Keratinocyte (primary cell): ENCODE measurements around the gene TIMP2. TPM values are rescaled to one million over a fixed set of nuclear protein-coding genes. Genes with fewer than 3 reads are reported as not detected.

Experiments used
- DNase-seq: peaks from one replicate; pipeline ENCODE4 v3.0.0-alpha.2; 2011; ENCODE audit warnings: low read depth, missing footprints, low spot score
- FAIRE-seq: peaks from 2 replicates; lab custom pipeline; 2011; peaks lifted over from hg19 to GRCh38; lab: Jason Lieb, UNC
- H2AFZ ChIP-seq: 2 replicates; pipeline ENCODE4 v1.6.0; 2012; ENCODE audit warnings: low read length, control low read depth, inconsistent platforms; ENCODE audit not compliant: control insufficient read depth
- H3K27ac ChIP-seq: 2 replicates; pipeline ENCODE4 v1.5.1; 2011; ENCODE audit warnings: low read length; ENCODE audit not compliant: control insufficient read depth, insufficient read depth
- H3K27me3 ChIP-seq: 3 replicates; pipeline ENCODE4 v1.6.0; 2011; ENCODE audit warnings: low read length; ENCODE audit not compliant: control insufficient read depth, insufficient read depth; ENCODE audit errors: extremely low read depth
- H3K36me3 ChIP-seq, 2 experiments: 2 replicates in 1 of 2; 3 replicates in 1 of 2; pipeline ENCODE4 v1.5.1; 2011; ENCODE audit warnings: low read length in 2 of 2, mild to moderate bottlenecking in 1 of 2; ENCODE audit not compliant: control insufficient read depth in 2 of 2, insufficient read depth in 2 of 2; ENCODE audit errors: extremely low read depth in 1 of 2
- H3K4me1 ChIP-seq: 3 replicates; pipeline ENCODE4 v1.5.1; 2011; ENCODE audit warnings: low read length; ENCODE audit not compliant: control insufficient read depth, insufficient read depth; ENCODE audit errors: extremely low read depth
- H3K4me2 ChIP-seq: 3 replicates; pipeline ENCODE4 v1.6.0; 2011; ENCODE audit warnings: low read depth, low read length; ENCODE audit not compliant: control insufficient read depth, insufficient read depth; ENCODE audit errors: extremely low read depth
- H3K4me3 ChIP-seq, 3 experiments: fragments of 200-600 bp in 1 of 3; sonication (generic) in 1 of 3; 2 replicates in 2 of 3; 3 replicates in 1 of 3; pipeline ENCODE4 v1.5.1; 2011 to 2016; ENCODE audit warnings: low read length in 3 of 3, mild to moderate bottlenecking in 3 of 3, control low read depth in 2 of 3, inconsistent platforms in 1 of 3, low read depth in 1 of 3, mixed read lengths in 1 of 3, mixed run types in 1 of 3, moderate library complexity in 1 of 3; ENCODE audit not compliant: control insufficient read depth in 2 of 3, insufficient read depth in 2 of 3; ENCODE audit errors: extremely low read depth in 1 of 3
- H3K79me2 ChIP-seq: 2 replicates; pipeline ENCODE4 v1.6.0; 2012; ENCODE audit warnings: low read length; ENCODE audit not compliant: control insufficient read depth, insufficient read depth
- H3K9ac ChIP-seq: 3 replicates; pipeline ENCODE4 v1.6.0; 2011; ENCODE audit warnings: low read length; ENCODE audit not compliant: control insufficient read depth, insufficient read depth; ENCODE audit errors: extremely low read depth
- H3K9me1 ChIP-seq: 3 replicates; pipeline ENCODE4 v1.6.0; 2011; ENCODE audit warnings: low read length; ENCODE audit not compliant: control insufficient read depth, insufficient read depth; ENCODE audit errors: extremely low read depth
- H3K9me3 ChIP-seq: 2 replicates; pipeline ENCODE4 v1.5.1; 2012; ENCODE audit warnings: low read depth, low read length; ENCODE audit not compliant: control insufficient read depth
- H4K20me1 ChIP-seq: 3 replicates; pipeline ENCODE4 v1.6.0; 2011; ENCODE audit warnings: low read length; ENCODE audit not compliant: control insufficient read depth, insufficient read depth; ENCODE audit errors: extremely low read depth
- EZH2 ChIP-seq: IDR thresholded peaks from one replicate; pipeline ENCODE4 v1.6.1; 2012; ENCODE audit warnings: inconsistent platforms, mild to moderate bottlenecking, low read length, moderate library complexity
- dilution Hi-C: fragments of 300-500 bp; cut with MboI; formaldehyde crosslinking; loops from one replicate; pipeline ENCODE4 v1.7.0; 2020; ENCODE audit warnings: low sequenced_read_pairs; ENCODE audit not compliant: extremely low pct_ligation_motif_present
- polyA plus RNA-seq, 5 experiments: library from polyadenylated mRNA; depleted of rRNA in 3 of 5; stranded (reverse) in 3 of 5; stranded (forward) in 1 of 5; unstranded in 1 of 5; fragments of >200 nt; gene quantifications; 1 replicate in 1 of 5; 2 replicates in 3 of 5; 3 replicates in 1 of 5; pipeline versions ENCODE4 v1.2.1 to v1.2.3, GENCODE V29; 2011 to 2012; ENCODE audit warnings: missing spikeins in 2 of 5, low read depth in 1 of 5, low replicate concordance in 1 of 5
- TF ChIP-seq, protein P1 (sequence below), 3 experiments: IDR thresholded peaks in 1 of 3; conservative IDR thresholded peaks in 1 of 3; optimal IDR thresholded peaks in 1 of 3; 2 replicates in 2 of 3; 3 replicates in 1 of 3; pipeline versions ENCODE3 to v1.5.1; 2011; ENCODE audit warnings: low read length in 3 of 3, mild to moderate bottlenecking in 3 of 3, moderate library complexity in 2 of 3, control low read depth in 1 of 3, inconsistent platforms in 1 of 3; ENCODE audit not compliant: insufficient read depth in 2 of 3; ENCODE audit errors: extremely low read depth in 1 of 3

The TIMP2 gene
- polyA plus RNA-seq, 1 donor (not counting 4 experiments of a cell fraction or from before 2014, with no cell fraction given), result 1.2 TPM

DNA sequence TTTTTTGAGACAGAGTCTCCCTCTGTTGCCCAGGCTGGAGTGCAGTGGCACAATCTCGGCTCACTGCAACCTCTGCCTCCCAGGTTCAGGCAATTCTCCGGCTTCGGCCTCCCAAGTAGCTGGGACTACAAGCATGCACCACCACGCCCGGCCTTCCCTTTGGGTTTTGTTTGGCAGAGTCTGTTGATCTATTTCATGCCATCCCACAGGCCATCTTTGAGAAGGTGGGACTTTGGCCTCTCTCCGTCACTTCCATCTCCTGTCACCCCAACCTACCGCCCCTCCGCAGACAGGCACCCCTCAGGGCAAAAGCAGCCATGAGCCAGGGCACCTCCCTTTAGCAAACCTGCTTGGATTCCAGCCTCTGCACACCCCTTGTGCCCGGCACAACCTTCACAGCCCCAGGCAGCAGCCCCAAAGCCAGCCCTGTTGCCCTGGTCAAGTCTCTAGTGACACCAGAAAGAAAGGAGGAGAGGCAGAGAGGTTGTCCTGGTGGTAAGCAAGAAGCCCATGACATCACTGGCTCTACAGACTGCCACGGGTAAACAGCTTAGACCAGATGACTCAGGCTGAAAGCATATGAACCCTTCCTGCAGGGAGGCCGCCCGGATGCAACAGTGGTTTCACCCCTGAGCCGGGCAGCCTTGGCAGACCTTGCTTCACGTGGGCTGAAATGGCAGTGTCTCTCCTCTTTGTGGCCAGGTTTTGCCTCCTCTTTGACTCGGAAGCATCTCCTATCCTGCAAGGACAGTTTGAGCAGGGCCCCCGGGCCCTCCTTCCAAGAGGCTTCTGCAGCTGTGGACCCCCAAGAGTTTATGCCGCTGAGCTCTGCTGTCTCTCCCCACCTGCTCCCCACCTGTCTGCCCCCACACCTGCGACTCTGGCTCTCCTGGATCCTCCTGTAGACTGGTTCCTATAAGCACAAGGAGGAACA, 8.1 kb upstream of the TIMP2 start:
- H3K4me1 ChIP-seq, result peaks cover 15% of the 10 kb centered on the region
- FAIRE-seq, result peak; percentile 95
- H3K27me3 ChIP-seq, result peaks cover 17% of the 10 kb centered on the region
- H4K20me1 ChIP-seq, result no peaks in the 10 kb centered on the region
- H3K4me2 ChIP-seq, result peak overlapping the region; percentile 49
- H3K9me3 ChIP-seq, result no peaks in the 10 kb centered on the region
- peak; percentile 48 for DNase-seq
- H3K79me2 ChIP-seq, result no peaks in the 10 kb centered on the region
- peak overlapping the region; percentile 33 for H3K27ac ChIP-seq
- H3K4me3 ChIP-seq, result no peak overlapping the region
- H3K36me3 ChIP-seq, result no peaks in the 10 kb centered on the region
- H3K9me1 ChIP-seq, result peaks cover 3% of the 10 kb centered on the region
- dilution Hi-C loops, result no loop called here
- H3K9ac ChIP-seq, result no peak overlapping the region
- TF ChIP-seq, protein P1, sequence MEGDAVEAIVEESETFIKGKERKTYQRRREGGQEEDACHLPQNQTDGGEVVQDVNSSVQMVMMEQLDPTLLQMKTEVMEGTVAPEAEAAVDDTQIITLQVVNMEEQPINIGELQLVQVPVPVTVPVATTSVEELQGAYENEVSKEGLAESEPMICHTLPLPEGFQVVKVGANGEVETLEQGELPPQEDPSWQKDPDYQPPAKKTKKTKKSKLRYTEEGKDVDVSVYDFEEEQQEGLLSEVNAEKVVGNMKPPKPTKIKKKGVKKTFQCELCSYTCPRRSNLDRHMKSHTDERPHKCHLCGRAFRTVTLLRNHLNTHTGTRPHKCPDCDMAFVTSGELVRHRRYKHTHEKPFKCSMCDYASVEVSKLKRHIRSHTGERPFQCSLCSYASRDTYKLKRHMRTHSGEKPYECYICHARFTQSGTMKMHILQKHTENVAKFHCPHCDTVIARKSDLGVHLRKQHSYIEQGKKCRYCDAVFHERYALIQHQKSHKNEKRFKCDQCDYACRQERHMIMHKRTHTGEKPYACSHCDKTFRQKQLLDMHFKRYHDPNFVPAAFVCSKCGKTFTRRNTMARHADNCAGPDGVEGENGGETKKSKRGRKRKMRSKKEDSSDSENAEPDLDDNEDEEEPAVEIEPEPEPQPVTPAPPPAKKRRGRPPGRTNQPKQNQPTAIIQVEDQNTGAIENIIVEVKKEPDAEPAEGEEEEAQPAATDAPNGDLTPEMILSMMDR (optimal IDR thresholded peaks at IDR 0.05 in 1 of 3, IDR thresholded peaks at IDR 0.05 in 1 of 3, conservative IDR thresholded peaks at IDR 0.05 in 1 of 3; ENCODE audit: extremely low read depth in 1 of 3, insufficient read depth in 2 of 3, low read length in 3 of 3), result no peak
- TF ChIP-seq EZH2, result no peak
- H2AFZ ChIP-seq, result peak overlapping the region; percentile 82

DNA sequence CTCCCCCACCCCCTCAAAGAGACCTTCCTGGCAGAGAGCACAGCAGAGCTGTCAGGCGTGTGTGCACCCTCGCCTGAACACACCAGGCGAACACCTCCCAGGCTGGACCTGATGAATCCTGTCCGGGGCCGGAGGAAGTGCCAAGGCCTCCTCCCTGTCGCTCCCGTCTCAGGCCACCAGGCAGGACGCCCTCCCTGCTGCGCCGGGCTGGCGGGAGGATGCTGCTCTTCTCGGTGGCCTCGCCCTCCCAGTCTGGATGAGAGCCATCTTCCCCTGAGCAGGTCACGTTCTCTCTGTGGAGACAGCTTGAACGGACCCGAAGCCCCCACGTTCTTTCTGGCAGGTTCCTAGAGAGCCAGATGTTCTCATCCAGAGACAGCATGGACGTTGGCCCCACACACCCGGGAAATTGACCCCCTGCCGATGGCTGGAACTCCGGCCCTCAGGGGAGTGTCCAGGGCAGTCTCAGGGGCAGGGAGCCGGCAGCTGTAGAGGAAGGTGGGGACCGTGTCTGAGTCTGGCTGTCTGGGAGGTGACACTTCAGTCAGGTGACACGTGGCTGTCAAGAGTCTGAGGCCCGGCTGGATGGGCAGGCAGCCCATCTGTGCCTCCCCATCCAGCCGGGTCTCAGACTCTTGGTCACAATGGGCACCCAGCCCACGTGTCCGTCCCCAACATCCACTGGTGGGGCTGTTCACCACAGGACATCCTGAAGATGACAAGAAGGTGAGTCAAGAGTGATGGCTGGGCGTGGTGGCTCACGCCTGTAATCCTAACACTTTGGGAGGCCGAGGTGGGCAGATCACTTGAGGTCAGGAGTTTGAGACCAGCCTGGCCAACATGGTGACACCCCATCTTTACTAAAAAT, 5.0 kb upstream of the TIMP2 start:
- Histone ChIP-seq H3K9me3 (no peaks in the 10 kb centered on the region), H3K4me1 (peaks cover 15% of the 10 kb centered on the region), H3K4me2 (no peak overlapping the region), H3K9me1 (peaks cover 3% of the 10 kb centered on the region), H3K27me3 (peaks cover 24% of the 10 kb centered on the region), H4K20me1 (no peaks in the 10 kb centered on the region), H3K27ac (no peak overlapping the region), H3K79me2 (no peaks in the 10 kb centered on the region), H3K4me3 (no peak overlapping the region), H3K9ac (no peak overlapping the region), H2AFZ (no peak overlapping the region), H3K36me3 (no peaks in the 10 kb centered on the region)
- dilution Hi-C loops, result no loop called here
- no peak for FAIRE-seq
- no peak for TF ChIP-seq EZH2
- TF ChIP-seq, protein P1 (optimal IDR thresholded peaks at IDR 0.05 in 1 of 3, IDR thresholded peaks at IDR 0.05 in 1 of 3, conservative IDR thresholded peaks at IDR 0.05 in 1 of 3; ENCODE audit: extremely low read depth in 1 of 3, insufficient read depth in 2 of 3, low read length in 3 of 3), result no peak
- DNase-seq, result no peak
